ENCODE data around the gene FBXL3.
A peak's percentile ranks its signal among the peaks of the same experiment; 100 is the strongest.

Gene FBXL3

GRCh38 chr13:76983676-76984075 lies 43.3 kb downstream of the FBXL3 start:
- DNase-seq (ENCODE audit: insufficient read length, low spot score) (no peak), FAIRE-seq (no peak)
- no peak for TF ChIP-seq POLR2A (IDR thresholded peaks at IDR 0.05; ENCODE audit: low read depth, low read length)

- DNase-seq (ENCODE audit: insufficient read length, low spot score) (no peak), FAIRE-seq (no peak)
- no peak for TF ChIP-seq POLR2A (IDR thresholded peaks at IDR 0.05; ENCODE audit: low read depth, low read length)
Measured at GRCh38 chr13:76982061-76982460, 44.9 kb downstream of the FBXL3 start.

- DNase-seq (ENCODE audit: insufficient read length, low spot score) (peak; percentile 77), FAIRE-seq (no peak)
- TF ChIP-seq POLR2A (IDR thresholded peaks at IDR 0.05; ENCODE audit: low read depth, low read length): no peak
Measured at GRCh38 chr13:76980075-76980718, 46.8 kb downstream of the FBXL3 start.

- FAIRE-seq (no peak), DNase-seq (ENCODE audit: insufficient read length, low spot score) (no peak)
Measured at GRCh38 chr13:76976929-76977328, 50.0 kb downstream of the FBXL3 start.

GRCh38 chr13:76976490-76976889 lies 50.5 kb downstream of the FBXL3 start:
- TF ChIP-seq POLR2A (IDR thresholded peaks at IDR 0.05; ENCODE audit: low read depth, low read length): no peak
- FAIRE-seq: no peak

More at GRCh38 chr13:76976929-76977328, 50.0 kb downstream of the FBXL3 start:
- TF ChIP-seq POLR2A (IDR thresholded peaks at IDR 0.05; ENCODE audit: low read depth, low read length): no peak

GRCh38 chr13:76975863-76976262 lies 51.1 kb downstream of the FBXL3 start:
- DNase-seq (ENCODE audit: insufficient read length, low spot score): no peak
- TF ChIP-seq POLR2A (IDR thresholded peaks at IDR 0.05; ENCODE audit: low read depth, low read length): no peak
- no peak for FAIRE-seq

More at GRCh38 chr13:76976490-76976889, 50.5 kb downstream of the FBXL3 start:
- no peak for DNase-seq (ENCODE audit: insufficient read length, low spot score)

- DNase-seq (ENCODE audit: insufficient read length, low spot score) (no peak), FAIRE-seq (no peak)
- TF ChIP-seq POLR2A (IDR thresholded peaks at IDR 0.05; ENCODE audit: low read depth, low read length): no peak
Measured at GRCh38 chr13:76974618-76974975, 52.4 kb downstream of the FBXL3 start.

GRCh38 chr13:76973920-76974617 lies 52.9 kb downstream of the FBXL3 start:
- DNase-seq (ENCODE audit: insufficient read length, low spot score) (no peak), FAIRE-seq (no peak)
- no peak for TF ChIP-seq POLR2A (IDR thresholded peaks at IDR 0.05; ENCODE audit: low read depth, low read length)

- DNase-seq (ENCODE audit: insufficient read length, low spot score) (no peak), FAIRE-seq (no peak)
- no peak for TF ChIP-seq POLR2A (IDR thresholded peaks at IDR 0.05; ENCODE audit: low read depth, low read length)
Measured at GRCh38 chr13:76971851-76972829, 54.8 kb downstream of the FBXL3 start.

GRCh38 chr13:76971215-76971614 lies 55.7 kb downstream of the FBXL3 start:
- FAIRE-seq (no peak), DNase-seq (ENCODE audit: insufficient read length, low spot score) (no peak)
- no peak for TF ChIP-seq POLR2A (IDR thresholded peaks at IDR 0.05; ENCODE audit: low read depth, low read length)

GRCh38 chr13:76969488-76970365 lies 57.2 kb downstream of the FBXL3 start:
- DNase-seq (ENCODE audit: insufficient read length, low spot score) (no peak), FAIRE-seq (no peak)
- no peak for TF ChIP-seq POLR2A (IDR thresholded peaks at IDR 0.05; ENCODE audit: low read depth, low read length)

- no peak for DNase-seq (ENCODE audit: insufficient read length, low spot score)
Measured at GRCh38 chr13:76968041-76968440, 58.9 kb downstream of the FBXL3 start.

GRCh38 chr13:76967031-76967430 lies 59.9 kb downstream of the FBXL3 start:
- DNase-seq (ENCODE audit: insufficient read length, low spot score) (no peak), FAIRE-seq (no peak)
- TF ChIP-seq POLR2A (IDR thresholded peaks at IDR 0.05; ENCODE audit: low read depth, low read length): no peak

More at GRCh38 chr13:76968041-76968440, 58.9 kb downstream of the FBXL3 start:
- no peak for TF ChIP-seq POLR2A (IDR thresholded peaks at IDR 0.05; ENCODE audit: low read depth, low read length)
- no peak for FAIRE-seq
